Loucy (cell line): ENCODE measurements around the gene PSMD2.

Experiments
- H2AFZ ChIP-seq: fragments of 200-600 bp; sonication (generic); 2 replicates; pipeline ENCODE4 v1.6.0; 2016; ENCODE audit warnings: antibody characterized with exemption, mild to moderate bottlenecking, low read length, moderate library complexity
- H3F3A ChIP-seq: fragments of 200-600 bp; 2 replicates; pipeline ENCODE4 v1.6.0; 2016; ENCODE audit warnings: antibody characterized with exemption, low read depth, mild to moderate bottlenecking
- H3K27me3 ChIP-seq: fragments of 200-600 bp; sonication (generic); 2 replicates; pipeline ENCODE4 v1.6.1; 2014; ENCODE audit warnings: low read length, mild to moderate bottlenecking; ENCODE audit not compliant: insufficient read depth, poor library complexity, severe bottlenecking
- H3K36me3 ChIP-seq: fragments of 200-600 bp; sonication (generic); 2 replicates; pipeline ENCODE4 v1.6.1; 2016; ENCODE audit warnings: low read length; ENCODE audit not compliant: insufficient read depth
- H3K4me1 ChIP-seq: fragments of 200-600 bp; sonication (generic); 2 replicates; pipeline ENCODE4 v1.5.1; 2014; ENCODE audit warnings: low read length, mild to moderate bottlenecking; ENCODE audit not compliant: insufficient read depth, poor library complexity, severe bottlenecking
- H3K4me2 ChIP-seq: fragments of 200-600 bp; sonication (generic); 2 replicates; pipeline ENCODE4 v1.6.0; 2014; ENCODE audit warnings: antibody characterized with exemption, low read length, low read depth, mild to moderate bottlenecking; ENCODE audit not compliant: poor library complexity, severe bottlenecking
- H3K4me3 ChIP-seq: fragments of 200-600 bp; sonication (generic); 2 replicates; pipeline ENCODE4 v1.5.1; 2014; ENCODE audit warnings: low read length, mild to moderate bottlenecking, mixed read lengths; ENCODE audit not compliant: poor library complexity, severe bottlenecking
- H3K79me2 ChIP-seq: fragments of 200-600 bp; sonication (generic); 2 replicates; pipeline ENCODE4 v1.6.1; 2014; ENCODE audit warnings: low read length; ENCODE audit not compliant: insufficient read depth
- H3K9ac ChIP-seq: fragments of 200-600 bp; sonication (generic); 2 replicates; pipeline ENCODE4 v1.6.0; 2014; ENCODE audit warnings: mild to moderate bottlenecking, low read depth, low read length, moderate library complexity; ENCODE audit not compliant: poor library complexity, severe bottlenecking
- H3K9me2 ChIP-seq: fragments of 200-600 bp; sonication (generic); replicated peaks from 2 replicates; pipeline ENCODE4 v1.6.1; 2016; ENCODE audit warnings: low read depth, low read length, mixed read lengths
- H3K9me3 ChIP-seq: fragments of 200-600 bp; sonication (generic); 2 replicates; pipeline ENCODE4 v1.6.1; 2014; ENCODE audit warnings: mild to moderate bottlenecking, antibody characterized with exemption, low read length, low read depth; ENCODE audit not compliant: insufficient read depth
- H4K20me1 ChIP-seq: fragments of 200-600 bp; sonication (generic); 2 replicates; pipeline ENCODE4 v1.6.0; 2014; ENCODE audit warnings: antibody characterized with exemption, low read length, mild to moderate bottlenecking; ENCODE audit not compliant: insufficient read depth, poor library complexity, severe bottlenecking
- CTCF ChIP-seq: fragments of 200-600 bp; sonication (generic); conservative IDR thresholded peaks from 2 replicates; pipeline ENCODE4 v1.5.1; 2014; ENCODE audit warnings: mild to moderate bottlenecking, antibody characterized with exemption, low read length
- EZH2phosphoT487 ChIP-seq: fragments of 200-600 bp; IDR thresholded peaks from 2 replicates; pipeline ENCODE4 v1.6.1; 2018; ENCODE audit warnings: antibody characterized with exemption, mild to moderate bottlenecking, moderate library complexity, borderline replicate concordance

The PSMD2 gene

GRCh38 chr3:184277366-184277765, 21.7 kb upstream of the PSMD2 start:
- H3K4me3 ChIP-seq, result no peak overlapping the region
- H3K9me2 ChIP-seq, result no peaks in the 10 kb centered on the region
- no peaks in the 10 kb centered on the region for H3K79me2 ChIP-seq
- no peaks in the 10 kb centered on the region for H4K20me1 ChIP-seq
- H3K27me3 ChIP-seq, result no peaks in the 10 kb centered on the region
- no peaks in the 10 kb centered on the region for H3K4me1 ChIP-seq
- no peaks in the 10 kb centered on the region for H3K9me3 ChIP-seq
- H3K9ac ChIP-seq, result no peak overlapping the region
- H2AFZ ChIP-seq, result no peak overlapping the region
- H3K4me2 ChIP-seq, result no peak overlapping the region
- TF ChIP-seq CTCF, result no peak
- no peak for TF ChIP-seq EZH2phosphoT487
- no peaks in the 10 kb centered on the region for H3F3A ChIP-seq
- H3K36me3 ChIP-seq, result no peaks in the 10 kb centered on the region

GRCh38 chr3:184282941-184283340, 16.1 kb upstream of the PSMD2 start:
- Histone ChIP-seq H3K9me3 (no peaks in the 10 kb centered on the region), H3K9ac (no peak overlapping the region), H3K36me3 (no peaks in the 10 kb centered on the region), H3K79me2 (no peaks in the 10 kb centered on the region), H3K9me2 (no peaks in the 10 kb centered on the region), H4K20me1 (no peaks in the 10 kb centered on the region), H3F3A (no peaks in the 10 kb centered on the region), H3K4me3 (no peak overlapping the region), H3K4me2 (no peak overlapping the region), H3K4me1 (no peaks in the 10 kb centered on the region), H3K27me3 (no peaks in the 10 kb centered on the region), H2AFZ (no peak overlapping the region)
- TF ChIP-seq CTCF (no peak), EZH2phosphoT487 (no peak)

- Histone ChIP-seq H3K27me3 (no peaks in the 10 kb centered on the region), H4K20me1 (no peaks in the 10 kb centered on the region), H3K9me2 (no peaks in the 10 kb centered on the region), H3K4me1 (no peaks in the 10 kb centered on the region), H3K36me3 (no peaks in the 10 kb centered on the region), H3K9me3 (no peaks in the 10 kb centered on the region), H3F3A (no peaks in the 10 kb centered on the region), H3K79me2 (no peaks in the 10 kb centered on the region), H3K4me2 (no peak overlapping the region), H3K4me3 (no peak overlapping the region), H2AFZ (no peak overlapping the region), H3K9ac (no peak overlapping the region)
- TF ChIP-seq EZH2phosphoT487, result no peak
- no peak for TF ChIP-seq CTCF
These were observed 15.4 kb upstream of the PSMD2 start for GRCh38 chr3:184283681-184284080.
